Osteoblast (primary cell): ENCODE data around the gene TMEM190. TPM values are rescaled to one million over a fixed set of nuclear protein-coding genes. Genes with fewer than 3 reads are reported as not detected.

Experiments
- DNase-seq: peaks from one replicate; pipeline ENCODE4 v3.0.0; 2011; ENCODE audit warnings: low spot score, mixed read lengths; ENCODE audit not compliant: insufficient read length; ENCODE audit errors: missing footprints
- H2AFZ ChIP-seq: 2 replicates; pipeline ENCODE4 v1.6.0; 2011; ENCODE audit warnings: mild to moderate bottlenecking, low read length
- H3K27ac ChIP-seq: 2 replicates; pipeline ENCODE4 v1.5.1; 2011; ENCODE audit warnings: mild to moderate bottlenecking, low read depth, low read length, moderate library complexity
- H3K27me3 ChIP-seq: 2 replicates; pipeline ENCODE4 v1.6.0; 2012; ENCODE audit warnings: mild to moderate bottlenecking, control low read depth, inconsistent platforms, low read length, moderate library complexity; ENCODE audit not compliant: insufficient read depth
- H3K36me3 ChIP-seq: 2 replicates; pipeline ENCODE4 v1.5.1; 2011; ENCODE audit warnings: mild to moderate bottlenecking, low read length, control low read depth, moderate library complexity; ENCODE audit not compliant: insufficient read depth
- H3K4me1 ChIP-seq: 2 replicates; pipeline ENCODE4 v1.5.1; 2011; ENCODE audit warnings: mild to moderate bottlenecking, low read length, control low read depth, moderate library complexity; ENCODE audit not compliant: insufficient read depth
- H3K4me2 ChIP-seq: 2 replicates; pipeline ENCODE4 v1.6.0; 2011; ENCODE audit warnings: mild to moderate bottlenecking, low read length; ENCODE audit not compliant: insufficient read depth
- H3K4me3 ChIP-seq: fragments of 200-600 bp; sonication (generic); 3 replicates; pipeline ENCODE4 v1.5.1; 2012; ENCODE audit warnings: mild to moderate bottlenecking, low read length, inconsistent platforms; ENCODE audit not compliant: insufficient read depth
- H3K79me2 ChIP-seq: 2 replicates; pipeline ENCODE4 v1.6.0; 2012; ENCODE audit warnings: mild to moderate bottlenecking, low read length, control low read depth, inconsistent platforms; ENCODE audit not compliant: insufficient read depth
- H3K9me3 ChIP-seq: 2 replicates; pipeline ENCODE4 v1.5.1; 2011; ENCODE audit warnings: low read depth, low read length, control low read depth
- H4K20me1 ChIP-seq: 2 replicates; pipeline ENCODE4 v1.6.0; 2012; ENCODE audit warnings: mild to moderate bottlenecking, low read length, control low read depth; ENCODE audit not compliant: insufficient read depth
- total RNA-seq: library from RNA; depleted of rRNA; stranded (reverse); fragments of >200 nt; gene quantifications from 2 replicates; pipeline ENCODE4 v1.2.3, GENCODE V29; 2012
- TF ChIP-seq, protein P1 (sequence below): IDR thresholded peaks from 2 replicates; pipeline ENCODE4 v1.5.1; 2011; ENCODE audit warnings: mild to moderate bottlenecking, low read depth, low read length, moderate library complexity; ENCODE audit errors: extremely low read depth

TMEM190 gene
- total RNA-seq, 1 donor = not detected

GRCh38 chr19:55370305-55370988 is 6.2 kb upstream of the TMEM190 start, which contains the start of gene IL11:
Gene IL11 (minus strand): TSS chr19:55370463. CDS start chr19:55370310, 153 bp downstream.
- Histone ChIP-seq H3K4me1 (peaks cover 21% of the 10 kb centered on the region), H4K20me1 (no peaks in the 10 kb centered on the region), H3K36me3 (peaks cover 6% of the 10 kb centered on the region), H3K4me2 (peak within 1 kb of the TSS; percentile 79), H3K4me3 (peak within 1 kb of the TSS; percentile 77), H2AFZ (peak within 1 kb of the TSS; percentile 51), H3K79me2 (no peaks in the 10 kb centered on the region), H3K9me3 (no peaks in the 10 kb centered on the region), H3K27ac (peak within 1 kb of the TSS; percentile 51), H3K27me3 (no peaks in the 10 kb centered on the region)
- DNase-seq = peak; percentile 100
- TF ChIP-seq, protein P1, sequence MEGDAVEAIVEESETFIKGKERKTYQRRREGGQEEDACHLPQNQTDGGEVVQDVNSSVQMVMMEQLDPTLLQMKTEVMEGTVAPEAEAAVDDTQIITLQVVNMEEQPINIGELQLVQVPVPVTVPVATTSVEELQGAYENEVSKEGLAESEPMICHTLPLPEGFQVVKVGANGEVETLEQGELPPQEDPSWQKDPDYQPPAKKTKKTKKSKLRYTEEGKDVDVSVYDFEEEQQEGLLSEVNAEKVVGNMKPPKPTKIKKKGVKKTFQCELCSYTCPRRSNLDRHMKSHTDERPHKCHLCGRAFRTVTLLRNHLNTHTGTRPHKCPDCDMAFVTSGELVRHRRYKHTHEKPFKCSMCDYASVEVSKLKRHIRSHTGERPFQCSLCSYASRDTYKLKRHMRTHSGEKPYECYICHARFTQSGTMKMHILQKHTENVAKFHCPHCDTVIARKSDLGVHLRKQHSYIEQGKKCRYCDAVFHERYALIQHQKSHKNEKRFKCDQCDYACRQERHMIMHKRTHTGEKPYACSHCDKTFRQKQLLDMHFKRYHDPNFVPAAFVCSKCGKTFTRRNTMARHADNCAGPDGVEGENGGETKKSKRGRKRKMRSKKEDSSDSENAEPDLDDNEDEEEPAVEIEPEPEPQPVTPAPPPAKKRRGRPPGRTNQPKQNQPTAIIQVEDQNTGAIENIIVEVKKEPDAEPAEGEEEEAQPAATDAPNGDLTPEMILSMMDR = no peak

- Histone ChIP-seq H3K9me3 (no peaks in the 10 kb centered on the region), H4K20me1 (no peaks in the 10 kb centered on the region), H3K27me3 (no peaks in the 10 kb centered on the region), H2AFZ (no peak overlapping the region), H3K27ac (peak overlapping the region; percentile 8), H3K4me1 (peaks cover 21% of the 10 kb centered on the region), H3K4me2 (no peak overlapping the region), H3K36me3 (no peaks in the 10 kb centered on the region), H3K4me3 (no peak overlapping the region), H3K79me2 (no peaks in the 10 kb centered on the region)
- DNase-seq = no peak
- TF ChIP-seq, protein P1 = no peak
These were observed 4.1 kb upstream of the TMEM190 start for GRCh38 chr19:55372316-55373081.

- TF ChIP-seq, protein P1 = no peak
- H3K79me2 ChIP-seq = no peaks in the 10 kb centered on the region
- peak overlapping the region; percentile 74 for H2AFZ ChIP-seq
- DNase-seq = no peak
- no peaks in the 10 kb centered on the region for H3K36me3 ChIP-seq
- H3K27ac ChIP-seq = peak overlapping the region; percentile 66
- H3K4me3 ChIP-seq = no peak overlapping the region
- H3K27me3 ChIP-seq = no peaks in the 10 kb centered on the region
- H3K4me2 ChIP-seq = no peak overlapping the region
- peaks cover 21% of the 10 kb centered on the region for H3K4me1 ChIP-seq
- no peaks in the 10 kb centered on the region for H3K9me3 ChIP-seq
- H4K20me1 ChIP-seq = no peaks in the 10 kb centered on the region
These were observed 3.2 kb upstream of the TMEM190 start for GRCh38 chr19:55373306-55373992.
